ENCODE measurements around the gene RIMOC1.
"Not testable (repeated sequence)": the region's sequence is repeated elsewhere in the genome, so short reads cannot be mapped to it uniquely, and the experiment has no call there.

The RIMOC1 gene

DNA sequence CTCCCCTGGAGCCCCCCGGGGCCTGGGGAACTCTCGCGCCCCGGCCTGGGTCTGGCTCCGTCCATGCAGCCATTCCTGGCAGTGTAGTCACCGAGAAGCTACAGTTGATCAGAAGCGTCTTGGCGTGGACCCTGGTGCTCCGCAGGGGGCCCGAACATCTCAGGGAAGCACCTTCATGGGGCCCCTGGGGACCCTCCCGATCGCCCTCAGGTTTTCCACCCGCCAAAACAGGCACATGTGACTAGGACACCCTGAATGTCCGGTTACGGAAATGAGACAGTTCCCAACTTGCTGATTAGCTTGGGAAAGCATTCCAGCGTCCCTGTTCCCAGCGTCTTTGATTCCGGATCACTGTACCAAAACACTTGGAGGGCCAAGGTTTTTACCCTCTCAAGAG is 21.4 kb downstream of the RIMOC1 start:
- TF ChIP-seq, protein P1, sequence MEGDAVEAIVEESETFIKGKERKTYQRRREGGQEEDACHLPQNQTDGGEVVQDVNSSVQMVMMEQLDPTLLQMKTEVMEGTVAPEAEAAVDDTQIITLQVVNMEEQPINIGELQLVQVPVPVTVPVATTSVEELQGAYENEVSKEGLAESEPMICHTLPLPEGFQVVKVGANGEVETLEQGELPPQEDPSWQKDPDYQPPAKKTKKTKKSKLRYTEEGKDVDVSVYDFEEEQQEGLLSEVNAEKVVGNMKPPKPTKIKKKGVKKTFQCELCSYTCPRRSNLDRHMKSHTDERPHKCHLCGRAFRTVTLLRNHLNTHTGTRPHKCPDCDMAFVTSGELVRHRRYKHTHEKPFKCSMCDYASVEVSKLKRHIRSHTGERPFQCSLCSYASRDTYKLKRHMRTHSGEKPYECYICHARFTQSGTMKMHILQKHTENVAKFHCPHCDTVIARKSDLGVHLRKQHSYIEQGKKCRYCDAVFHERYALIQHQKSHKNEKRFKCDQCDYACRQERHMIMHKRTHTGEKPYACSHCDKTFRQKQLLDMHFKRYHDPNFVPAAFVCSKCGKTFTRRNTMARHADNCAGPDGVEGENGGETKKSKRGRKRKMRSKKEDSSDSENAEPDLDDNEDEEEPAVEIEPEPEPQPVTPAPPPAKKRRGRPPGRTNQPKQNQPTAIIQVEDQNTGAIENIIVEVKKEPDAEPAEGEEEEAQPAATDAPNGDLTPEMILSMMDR (IDR thresholded peaks at IDR 0.05; ENCODE audit: insufficient read depth, low read depth, low read length, missing control alignments) = no peak
- H3K4me3 ChIP-seq (ENCODE audit: low read depth, low read length) = peak overlapping the region; percentile 99
- DNase-seq (ENCODE audit: low read depth) = peak; percentile 52

DNA sequence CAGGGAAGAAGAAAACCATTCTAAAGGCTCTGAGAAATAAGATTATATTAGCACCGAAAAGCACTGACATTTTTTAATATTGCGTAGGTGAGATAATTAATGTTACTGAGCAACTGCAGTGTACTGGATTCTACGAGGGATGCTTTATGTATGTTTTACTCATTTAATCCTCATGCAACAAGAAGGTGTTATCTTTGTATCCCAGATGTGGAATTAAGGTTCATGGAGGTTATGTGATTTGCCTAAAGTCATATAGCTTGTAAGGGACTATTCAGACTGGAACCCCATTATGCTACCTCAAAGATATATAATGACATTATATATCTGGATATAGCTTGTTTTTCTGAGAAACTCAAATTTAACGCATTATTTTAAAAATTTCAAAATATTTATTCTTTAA is 23.5 kb downstream of the RIMOC1 start:
- H3K4me3 ChIP-seq (ENCODE audit: low read depth, low read length) = no peak overlapping the region
- DNase-seq (ENCODE audit: low read depth) = no peak
- TF ChIP-seq, protein P1 (IDR thresholded peaks at IDR 0.05; ENCODE audit: insufficient read depth, low read depth, low read length, missing control alignments) = no peak

DNA sequence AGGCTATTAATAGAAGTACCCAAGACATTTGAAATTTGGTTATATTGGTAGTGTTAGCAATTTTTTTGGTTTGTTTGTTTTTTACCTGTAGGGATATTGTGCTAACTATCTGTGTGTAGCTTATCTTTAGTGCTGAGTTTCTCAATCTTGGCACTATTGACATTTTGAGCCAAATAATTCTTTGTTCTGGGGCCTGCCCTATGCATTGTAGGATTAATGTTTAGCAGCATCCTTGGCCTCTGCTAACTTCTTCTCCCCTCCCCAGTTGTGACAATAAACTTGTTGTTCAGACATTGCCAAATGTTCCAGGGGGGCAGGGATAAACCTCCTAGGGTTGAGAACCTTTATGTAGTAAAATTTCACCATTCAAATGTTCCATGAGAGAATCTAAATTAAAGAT is 24.9 kb downstream of the RIMOC1 start:
- DNase-seq (ENCODE audit: low read depth) = no peak
- no peak overlapping the region for H3K4me3 ChIP-seq (ENCODE audit: low read depth, low read length)
- TF ChIP-seq, protein P1 (IDR thresholded peaks at IDR 0.05; ENCODE audit: insufficient read depth, low read depth, low read length, missing control alignments) = no peak

DNA sequence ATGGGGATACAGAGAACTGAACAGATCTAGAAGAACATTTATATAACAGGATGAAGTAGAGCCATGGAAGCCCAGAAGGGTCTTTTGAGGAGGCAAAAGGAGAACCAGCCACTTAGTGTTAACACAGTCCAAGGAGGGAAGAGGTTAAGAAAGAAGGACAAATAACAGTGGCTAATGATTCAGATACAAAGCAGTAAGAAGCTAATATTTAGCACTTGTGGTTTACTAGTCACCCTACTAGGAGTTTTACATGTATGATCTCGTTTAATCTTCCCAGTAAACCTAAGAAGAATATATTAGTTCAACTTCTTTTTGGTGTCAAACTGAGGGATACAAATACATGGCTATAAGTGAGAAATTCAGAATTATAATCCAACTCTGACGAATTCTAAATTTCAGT is 28.6 kb downstream of the RIMOC1 start:
- H3K4me3 ChIP-seq (ENCODE audit: low read depth, low read length) = no peak overlapping the region
- DNase-seq (ENCODE audit: low read depth) = no peak
- TF ChIP-seq, protein P1 (IDR thresholded peaks at IDR 0.05; ENCODE audit: insufficient read depth, low read depth, low read length, missing control alignments) = no peak

DNA sequence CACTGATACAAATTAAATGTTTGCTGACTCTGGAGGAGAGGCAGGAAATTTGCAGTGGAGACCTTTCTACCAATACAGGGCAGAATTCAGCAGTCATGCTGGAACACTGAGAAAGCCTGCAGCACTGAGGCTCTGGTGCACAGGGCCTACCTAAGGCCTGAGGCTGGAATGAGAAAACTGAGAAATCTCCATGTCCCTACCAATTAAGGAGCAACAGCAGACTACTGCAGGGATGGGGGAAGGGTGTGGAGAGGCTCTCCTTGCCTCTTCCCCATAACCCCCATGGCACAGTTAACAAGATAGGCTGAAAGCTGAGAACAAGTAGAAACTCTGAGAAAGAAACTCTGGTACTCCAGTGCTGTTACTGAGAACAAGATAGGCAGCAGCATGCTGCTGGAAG is 31.4 kb downstream of the RIMOC1 start:
- TF ChIP-seq, protein P1 (IDR thresholded peaks at IDR 0.05; ENCODE audit: insufficient read depth, low read depth, low read length, missing control alignments) = no peak
- no peak for DNase-seq (ENCODE audit: low read depth)
- no peak overlapping the region for H3K4me3 ChIP-seq (ENCODE audit: low read depth, low read length)

DNA sequence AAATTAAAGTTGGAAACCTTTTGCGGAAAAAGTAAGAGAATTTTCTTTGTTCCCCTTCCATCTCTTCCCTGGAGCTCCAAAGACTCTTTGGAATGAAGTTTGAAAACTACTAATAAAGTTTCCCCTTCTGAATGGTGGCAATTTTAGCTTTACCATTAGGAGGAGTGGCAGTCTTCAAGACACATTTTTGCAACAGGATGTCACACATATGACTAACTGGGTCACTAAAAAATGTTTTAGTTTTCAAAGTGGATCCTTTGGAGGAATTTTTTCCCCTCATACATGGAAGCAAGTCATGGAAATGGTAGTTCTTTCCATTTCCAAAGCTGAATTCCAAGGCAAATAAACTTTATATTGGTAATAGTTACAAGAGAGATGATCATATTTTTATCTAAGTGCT is 36.5 kb downstream of the RIMOC1 start:
- no peak for DNase-seq (ENCODE audit: low read depth)
- H3K4me3 ChIP-seq (ENCODE audit: low read depth, low read length) = no peak overlapping the region
- TF ChIP-seq, protein P1 (IDR thresholded peaks at IDR 0.05; ENCODE audit: insufficient read depth, low read depth, low read length, missing control alignments) = no peak

DNA sequence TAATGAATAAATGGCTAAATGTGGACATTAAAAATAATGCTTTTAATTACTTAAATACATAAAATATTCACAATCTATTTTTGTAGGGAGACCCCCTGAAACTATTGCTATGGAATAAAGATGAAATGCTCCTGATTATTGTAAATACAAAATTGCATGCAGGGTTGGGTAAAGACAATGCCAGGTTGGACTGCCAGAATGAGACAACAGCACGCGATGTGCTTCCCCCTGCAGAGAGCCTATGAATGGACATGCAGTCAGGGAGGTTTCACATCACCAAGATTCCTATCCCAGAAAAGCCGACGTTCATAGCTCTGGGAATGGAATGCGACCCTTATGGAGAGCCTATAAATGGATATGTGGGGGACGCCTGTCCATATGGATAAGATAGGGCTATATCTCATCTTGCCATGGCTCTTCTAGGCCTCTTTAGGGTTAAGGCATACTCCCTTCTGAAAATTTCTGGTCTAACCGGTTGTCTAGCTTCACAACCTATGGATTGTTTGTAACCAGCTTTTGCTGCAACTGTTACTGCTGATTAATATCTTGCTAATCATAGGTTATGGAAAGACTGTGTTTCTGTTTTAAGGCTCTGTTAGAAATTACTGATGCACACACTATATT is 41.3 kb downstream of the RIMOC1 start:
- DNase-seq (ENCODE audit: low read depth); H3K4me3 ChIP-seq (ENCODE audit: low read depth, low read length): not testable (repeated sequence)
